Endothelial cell of umbilical vein (primary cell): Measurements from ENCODE around the gene MYH14.

ENCODE experiments used
- EZH2 ChIP-seq: IDR thresholded peaks from 2 replicates; pipeline ENCODE4 v1.6.1; 2012; ENCODE audit warnings: borderline replicate concordance, low read depth, mild to moderate bottlenecking, moderate library complexity, low read length, inconsistent platforms; ENCODE audit not compliant: severe bottlenecking
- JUN ChIP-seq: IDR thresholded peaks from 2 replicates; pipeline ENCODE4 v1.6.1; 2011; ENCODE audit warnings: borderline replicate concordance, low read depth; ENCODE audit not compliant: insufficient read length, insufficient read depth
- MYC ChIP-seq: IDR thresholded peaks from one replicate; pipeline ENCODE4 v1.6.1; 2011; ENCODE audit warnings: mild to moderate bottlenecking, low read depth, low read length
- POLR2A ChIP-seq: IDR thresholded peaks from 2 replicates; pipeline ENCODE4 v1.6.1; 2012; ENCODE audit warnings: low read depth, mild to moderate bottlenecking, control low read depth, low read length
- POLR2AphosphoS5 ChIP-seq: IDR thresholded peaks from 2 replicates; pipeline ENCODE4 v1.6.1; 2012; ENCODE audit warnings: low read depth, mild to moderate bottlenecking, control low read depth, low read length, moderate library complexity; ENCODE audit not compliant: insufficient read depth
- TF ChIP-seq, protein P1 (sequence below): IDR thresholded peaks from 2 replicates; pipeline ENCODE4 v1.6.1; 2011; ENCODE audit not compliant: insufficient read depth, insufficient read length
- TF ChIP-seq, protein P2 (sequence below), 2 donors: IDR thresholded peaks; 1 replicate in 1 of 2; 2 replicates in 1 of 2; pipeline ENCODE4 v1.5.1; 2011; ENCODE audit warnings: low read length in 2 of 2, mild to moderate bottlenecking in 2 of 2, moderate library complexity in 2 of 2, control low read depth in 1 of 2, inconsistent platforms in 1 of 2, low read depth in 1 of 2; ENCODE audit not compliant: insufficient read depth in 1 of 2; ENCODE audit errors: extremely low read depth in 1 of 2

DNA sequence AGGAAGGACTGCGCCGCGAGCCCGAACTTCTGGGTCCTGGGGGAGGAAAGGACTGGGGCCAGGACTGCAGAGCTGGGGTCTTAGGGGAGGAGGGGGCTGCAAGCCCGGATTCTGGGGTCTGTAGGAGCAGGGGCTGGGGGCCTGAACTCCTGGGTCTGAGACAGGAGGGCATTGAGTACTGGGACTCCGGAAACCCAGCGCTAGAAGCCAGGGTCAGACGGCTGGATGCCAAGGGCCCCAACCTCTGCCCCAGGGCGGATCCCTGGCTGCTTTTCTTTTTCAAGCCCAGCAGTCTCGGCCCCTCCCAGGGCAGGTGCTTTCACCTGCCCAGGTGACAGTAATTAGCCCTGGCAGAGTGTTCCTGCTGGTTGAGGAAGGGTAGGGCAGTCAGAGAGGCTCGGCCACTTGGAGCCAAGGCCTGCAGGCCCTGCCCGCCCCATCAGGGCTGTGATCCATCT is 2.3 kb downstream of the MYH14 start:
- TF ChIP-seq, protein P1, sequence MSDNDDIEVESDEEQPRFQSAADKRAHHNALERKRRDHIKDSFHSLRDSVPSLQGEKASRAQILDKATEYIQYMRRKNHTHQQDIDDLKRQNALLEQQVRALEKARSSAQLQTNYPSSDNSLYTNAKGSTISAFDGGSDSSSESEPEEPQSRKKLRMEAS = no peak
- TF ChIP-seq, protein P2, sequence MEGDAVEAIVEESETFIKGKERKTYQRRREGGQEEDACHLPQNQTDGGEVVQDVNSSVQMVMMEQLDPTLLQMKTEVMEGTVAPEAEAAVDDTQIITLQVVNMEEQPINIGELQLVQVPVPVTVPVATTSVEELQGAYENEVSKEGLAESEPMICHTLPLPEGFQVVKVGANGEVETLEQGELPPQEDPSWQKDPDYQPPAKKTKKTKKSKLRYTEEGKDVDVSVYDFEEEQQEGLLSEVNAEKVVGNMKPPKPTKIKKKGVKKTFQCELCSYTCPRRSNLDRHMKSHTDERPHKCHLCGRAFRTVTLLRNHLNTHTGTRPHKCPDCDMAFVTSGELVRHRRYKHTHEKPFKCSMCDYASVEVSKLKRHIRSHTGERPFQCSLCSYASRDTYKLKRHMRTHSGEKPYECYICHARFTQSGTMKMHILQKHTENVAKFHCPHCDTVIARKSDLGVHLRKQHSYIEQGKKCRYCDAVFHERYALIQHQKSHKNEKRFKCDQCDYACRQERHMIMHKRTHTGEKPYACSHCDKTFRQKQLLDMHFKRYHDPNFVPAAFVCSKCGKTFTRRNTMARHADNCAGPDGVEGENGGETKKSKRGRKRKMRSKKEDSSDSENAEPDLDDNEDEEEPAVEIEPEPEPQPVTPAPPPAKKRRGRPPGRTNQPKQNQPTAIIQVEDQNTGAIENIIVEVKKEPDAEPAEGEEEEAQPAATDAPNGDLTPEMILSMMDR (IDR thresholded peaks at IDR 0.05; ENCODE audit: extremely low read depth in 1 of 2, insufficient read depth in 1 of 2, low read depth in 1 of 2, low read length in 2 of 2) = no peak
- TF ChIP-seq POLR2AphosphoS5 (no peak), MYC (no peak), EZH2 (no peak), POLR2A (no peak), JUN (no peak)
